Uterus (tissue), 2 donors: ENCODE results near the gene SLC35G3.

Experiments used
- POLR2A ChIP-seq, 2 donors: fragments of 450-650 bp; IDR thresholded peaks; one replicate each; pipeline ENCODE4 v1.6.1; 2016; ENCODE audit warnings: antibody characterized with exemption in 2 of 2, mild to moderate bottlenecking in 1 of 2, moderate library complexity in 1 of 2
- TF ChIP-seq, protein P1 (sequence below), 4 experiments: fragments of 200-600 bp in 2 of 4; fragments of 450-650 bp in 2 of 4; sonication (generic) in 2 of 4; IDR thresholded peaks; one replicate each; pipeline ENCODE4 v1.5.1; 2016 to 2019; ENCODE audit warnings: antibody characterized with exemption in 4 of 4, mild to moderate bottlenecking in 2 of 4, moderate library complexity in 1 of 4

DNA sequence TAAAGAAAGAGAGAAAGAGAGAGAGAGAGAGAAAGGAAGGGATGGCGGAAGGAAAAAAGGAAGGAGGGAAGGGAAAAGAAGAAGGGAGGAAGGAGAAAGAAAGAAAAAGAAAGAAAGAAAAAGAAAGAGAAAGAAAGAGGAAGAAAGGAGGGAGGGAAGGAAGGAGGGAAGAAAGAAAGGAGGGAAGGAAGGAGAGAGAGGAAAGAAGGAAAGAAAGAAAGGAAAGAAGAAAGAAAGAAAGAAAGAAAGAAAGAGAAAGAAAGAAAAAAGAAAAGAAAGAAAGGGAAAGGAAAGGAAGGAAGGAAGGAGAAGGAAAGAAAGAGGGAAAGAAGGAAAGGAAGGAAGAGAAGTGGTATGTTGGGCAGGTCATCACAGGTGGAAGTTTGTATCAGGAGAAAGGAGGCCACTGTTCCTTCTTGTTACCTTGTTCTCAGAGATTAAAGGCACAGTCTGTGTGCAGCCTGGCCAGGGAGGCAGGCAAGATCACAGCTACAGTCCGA is 19.3 kb downstream of the SLC35G3 start:
- TF ChIP-seq, protein P1, sequence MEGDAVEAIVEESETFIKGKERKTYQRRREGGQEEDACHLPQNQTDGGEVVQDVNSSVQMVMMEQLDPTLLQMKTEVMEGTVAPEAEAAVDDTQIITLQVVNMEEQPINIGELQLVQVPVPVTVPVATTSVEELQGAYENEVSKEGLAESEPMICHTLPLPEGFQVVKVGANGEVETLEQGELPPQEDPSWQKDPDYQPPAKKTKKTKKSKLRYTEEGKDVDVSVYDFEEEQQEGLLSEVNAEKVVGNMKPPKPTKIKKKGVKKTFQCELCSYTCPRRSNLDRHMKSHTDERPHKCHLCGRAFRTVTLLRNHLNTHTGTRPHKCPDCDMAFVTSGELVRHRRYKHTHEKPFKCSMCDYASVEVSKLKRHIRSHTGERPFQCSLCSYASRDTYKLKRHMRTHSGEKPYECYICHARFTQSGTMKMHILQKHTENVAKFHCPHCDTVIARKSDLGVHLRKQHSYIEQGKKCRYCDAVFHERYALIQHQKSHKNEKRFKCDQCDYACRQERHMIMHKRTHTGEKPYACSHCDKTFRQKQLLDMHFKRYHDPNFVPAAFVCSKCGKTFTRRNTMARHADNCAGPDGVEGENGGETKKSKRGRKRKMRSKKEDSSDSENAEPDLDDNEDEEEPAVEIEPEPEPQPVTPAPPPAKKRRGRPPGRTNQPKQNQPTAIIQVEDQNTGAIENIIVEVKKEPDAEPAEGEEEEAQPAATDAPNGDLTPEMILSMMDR (IDR thresholded peaks at IDR 0.05), result no peak
- TF ChIP-seq POLR2A (IDR thresholded peaks at IDR 0.05), result no peak
